UCSD-AML1 (cell line): Measurements from ENCODE around the gene SLC17A9.

Source experiments
- DNase-seq: peaks from one replicate; lab custom pipeline; 2025; ENCODE audit not compliant: unreplicated experiment; lab: John Stamatoyannopoulos, UW

Gene SLC17A9

DNA sequence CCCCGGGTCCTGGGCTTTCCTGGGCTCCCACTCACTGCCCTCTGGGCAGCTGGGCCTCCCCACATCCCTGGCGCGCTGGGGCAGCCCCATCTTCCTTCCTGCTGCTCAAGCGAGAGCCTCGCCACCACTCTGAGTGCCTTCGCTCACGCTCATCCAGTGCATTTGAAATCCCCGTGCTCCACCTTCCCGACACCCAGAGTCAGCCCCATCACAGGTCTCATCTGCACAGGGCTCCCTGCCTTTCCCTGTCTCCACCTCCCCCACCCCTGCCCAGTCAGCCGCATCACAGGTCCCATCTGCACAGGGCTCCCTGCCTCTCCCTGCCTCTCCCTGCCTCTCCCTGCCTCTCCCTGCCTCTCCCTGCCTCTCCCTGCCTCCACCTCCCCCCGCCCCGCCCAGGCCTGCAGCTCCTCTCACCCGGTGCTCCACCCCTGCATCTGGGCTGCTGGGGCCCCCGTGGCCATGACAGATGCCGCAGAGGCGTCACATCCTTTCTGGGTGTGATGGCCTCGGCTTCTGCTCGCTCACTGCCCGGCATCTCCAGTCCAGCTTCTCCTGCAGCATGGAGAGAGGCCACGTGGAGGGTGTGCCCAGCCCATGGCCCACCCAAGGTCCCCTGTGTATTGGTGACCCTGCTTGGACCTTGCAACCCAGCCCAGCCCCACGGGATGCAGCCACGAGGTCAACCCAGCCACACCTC, 63.3 kb downstream of the SLC17A9 start:
- no peak for DNase-seq

DNA sequence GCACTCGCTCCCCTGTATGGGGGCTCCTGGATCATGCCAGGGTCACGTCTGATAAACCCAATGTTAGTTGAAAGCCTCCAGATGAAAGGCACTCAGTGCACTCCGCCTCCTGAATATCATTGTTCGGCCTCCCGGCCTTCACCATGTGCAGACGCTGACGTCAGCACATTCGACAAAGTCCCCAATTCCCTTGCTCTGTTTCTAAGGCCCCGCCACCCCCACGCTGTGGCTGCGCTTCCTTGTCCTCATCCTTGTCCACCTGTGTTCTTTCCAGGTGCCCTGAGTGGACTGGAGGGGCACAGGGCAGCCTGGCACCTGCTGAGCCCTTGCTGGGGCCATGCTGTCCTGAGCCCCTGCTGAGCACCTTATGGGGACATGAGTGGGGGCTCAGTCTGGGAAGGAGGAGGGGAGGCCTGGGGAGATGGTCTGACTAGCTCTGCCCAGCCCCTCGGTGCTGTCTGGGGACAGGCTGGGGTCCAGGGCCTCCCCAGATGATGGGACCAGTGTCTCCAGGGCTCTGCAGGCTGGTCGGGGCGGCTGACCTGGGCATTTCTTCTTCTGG, 64.1 kb downstream of the SLC17A9 start:
- DNase-seq, result no peak

DNA sequence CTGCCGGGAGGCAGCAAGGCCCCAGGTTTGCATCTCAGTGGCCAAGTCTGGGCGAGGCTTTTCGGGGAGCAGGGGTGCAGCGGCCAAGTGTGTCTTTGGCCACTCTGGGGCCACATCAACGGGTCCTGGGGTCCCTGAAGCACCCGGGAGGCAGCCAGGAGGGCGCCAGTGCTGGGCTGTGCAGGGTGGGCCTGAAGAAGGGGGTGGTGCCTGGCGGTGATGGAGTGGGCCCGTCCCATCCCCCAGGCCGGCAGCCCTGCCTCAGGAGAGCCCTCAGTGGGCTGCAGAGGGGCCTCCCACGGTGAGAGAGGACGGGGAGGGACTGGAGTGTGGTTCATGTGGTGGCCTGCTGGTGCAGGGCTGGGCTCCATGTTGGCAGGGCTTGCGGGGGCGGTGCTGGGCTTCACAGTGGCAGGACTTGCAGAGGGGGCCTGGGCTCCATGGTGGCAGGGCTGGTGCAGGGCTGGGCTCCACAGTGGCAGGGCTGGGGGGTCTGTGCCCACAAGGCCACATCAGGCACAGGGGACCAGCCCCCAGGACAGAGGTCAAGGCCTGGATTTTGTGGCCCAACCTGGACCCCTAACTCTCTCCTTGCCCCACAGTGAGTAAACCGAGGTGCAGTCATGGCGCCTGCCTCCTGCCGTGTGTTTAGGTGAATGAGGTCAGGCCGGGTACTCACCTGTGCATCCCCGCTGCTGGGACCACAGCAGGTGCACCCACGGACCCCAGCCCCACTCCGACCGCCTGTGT, 64.7 kb downstream of the SLC17A9 start:
- DNase-seq, result no peak

DNA sequence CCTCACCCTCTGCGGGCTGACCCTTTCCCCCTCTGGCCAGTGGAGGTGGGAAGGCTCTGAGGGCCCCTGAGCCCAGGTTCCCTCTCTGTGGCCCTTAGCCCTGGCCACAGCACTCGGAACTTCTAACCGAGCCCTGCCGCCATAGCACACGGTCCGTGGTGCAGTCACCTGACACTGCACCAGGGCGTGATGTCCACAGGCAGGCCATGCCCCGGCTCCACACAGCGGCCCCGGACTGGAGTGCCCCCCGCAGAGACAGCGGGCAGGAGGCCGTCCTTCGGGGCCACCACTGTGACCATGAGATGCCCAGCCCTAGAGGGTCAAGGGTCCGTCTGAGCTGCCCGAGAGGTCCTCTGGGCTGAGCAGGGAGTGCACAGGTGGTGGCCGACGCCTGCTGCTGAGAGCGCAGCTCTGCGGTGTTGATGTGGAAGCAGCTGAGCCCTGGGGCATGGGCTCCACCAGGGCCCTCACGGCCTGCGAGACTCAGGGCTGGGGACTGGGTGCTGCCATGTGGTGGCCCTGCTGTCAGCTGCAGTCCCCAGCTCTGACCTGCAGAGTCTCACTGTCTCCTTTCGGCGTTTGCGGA, 65.4 kb downstream of the SLC17A9 start:
- DNase-seq, result no peak
